ENCODE results near the gene TUT7. TPM values are rescaled to one million over a fixed set of nuclear protein-coding genes. Genes with fewer than 3 reads are reported as not detected.

TUT7 gene
- total and polyA plus RNA-seq, 10 of the 15 experiments (the other 5 are each of a cell fraction or from before 2014, with no cell fraction given), result 10.0 to 49.8 (median 30.4) TPM

DNA sequence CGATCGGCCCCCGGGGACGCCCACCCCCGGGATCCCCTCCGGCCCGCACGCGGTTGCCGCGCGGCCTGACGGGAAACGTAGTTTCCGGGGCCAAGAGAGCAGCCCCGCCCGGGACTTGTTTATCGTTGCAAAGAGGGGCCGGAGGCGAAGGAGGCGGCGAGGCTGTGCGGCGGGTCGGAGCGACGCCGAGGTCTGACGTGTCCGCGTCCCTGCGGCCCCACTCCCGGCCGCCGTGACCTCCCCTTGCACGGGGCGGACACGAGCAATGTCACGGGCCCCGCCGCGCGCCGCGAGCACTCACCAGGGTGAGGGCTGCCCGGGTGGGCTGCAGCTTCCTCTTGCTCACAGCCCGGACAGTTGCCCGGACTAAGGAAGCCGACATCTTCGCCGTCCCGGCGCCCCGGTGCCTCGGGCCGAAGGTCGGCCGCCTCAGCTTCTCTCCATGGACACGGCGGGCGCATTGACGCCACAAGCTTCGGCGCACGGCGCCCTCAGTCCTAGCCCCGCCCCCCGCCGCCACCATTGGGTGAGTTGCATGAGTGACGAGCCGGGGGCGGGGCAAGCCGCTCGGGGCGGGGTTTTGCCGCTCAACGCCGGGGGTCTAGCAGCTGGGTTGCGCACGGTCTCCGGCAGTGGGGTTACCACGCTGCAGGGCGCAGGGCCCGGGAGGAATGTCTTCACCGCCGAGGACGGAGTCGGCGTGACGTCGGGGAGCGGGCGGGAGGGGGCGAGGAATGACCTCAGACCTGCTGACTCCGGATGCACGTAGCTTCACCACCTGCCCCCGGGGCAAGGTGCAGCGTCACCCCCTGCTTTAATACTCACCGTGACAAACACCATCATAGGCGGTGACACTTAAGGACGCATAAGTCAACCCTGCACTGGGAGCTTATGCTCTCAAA, 71.9 kb downstream of the TUT7 start, which contains the start of gene ISCA1 (continued):
- TF ChIP-seq, protein P1, sequence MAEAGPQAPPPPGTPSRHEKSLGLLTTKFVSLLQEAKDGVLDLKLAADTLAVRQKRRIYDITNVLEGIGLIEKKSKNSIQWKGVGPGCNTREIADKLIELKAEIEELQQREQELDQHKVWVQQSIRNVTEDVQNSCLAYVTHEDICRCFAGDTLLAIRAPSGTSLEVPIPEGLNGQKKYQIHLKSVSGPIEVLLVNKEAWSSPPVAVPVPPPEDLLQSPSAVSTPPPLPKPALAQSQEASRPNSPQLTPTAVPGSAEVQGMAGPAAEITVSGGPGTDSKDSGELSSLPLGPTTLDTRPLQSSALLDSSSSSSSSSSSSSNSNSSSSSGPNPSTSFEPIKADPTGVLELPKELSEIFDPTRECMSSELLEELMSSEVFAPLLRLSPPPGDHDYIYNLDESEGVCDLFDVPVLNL (IDR thresholded peaks at IDR 0.05; ENCODE audit: low read depth, low read length), result no peak
- TF ChIP-seq ESRRA (IDR thresholded peaks at IDR 0.05; ENCODE audit: low read length) (no peak; the same call in 1 of the 2 replicates), SP1 (IDR thresholded peaks at IDR 0.05; ENCODE audit: low read depth, low read length) (no peak), MYC (IDR thresholded peaks at IDR 0.05; ENCODE audit: insufficient read depth, insufficient read length, insufficient replicate concordance, low read length, severe bottlenecking) (peak; percentile 87), TCF12 (IDR thresholded peaks at IDR 0.05; ENCODE audit: low read depth, low read length) (0 out of 2 replicates have a peak, but pooled peaks have one; percentile 26), CHD4 (IDR thresholded peaks at IDR 0.05) (no peak), CREB1 (IDR thresholded peaks at IDR 0.05; ENCODE audit: low read depth) (peak; percentile 92), ATF7 (IDR thresholded peaks at IDR 0.05; ENCODE audit: low read depth) (peak; percentile 62), POLR2A (IDR thresholded peaks at IDR 0.05; ENCODE audit: low read depth, low read length) (peak; percentile 84), ZNF207 (IDR thresholded peaks at IDR 0.05; ENCODE audit: borderline replicate concordance) (peak; percentile 92), HCFC1 (IDR thresholded peaks at IDR 0.05; ENCODE audit: low read length) (peak; percentile 83), CBX5 (IDR thresholded peaks at IDR 0.05; ENCODE audit: low read depth) (no peak), CREM (IDR thresholded peaks at IDR 0.05; ENCODE audit: low read depth) (peak; percentile 87), POLR2AphosphoS2 (IDR thresholded peaks at IDR 0.05; ENCODE audit: low read depth, low read length) (peak; percentile 84; the same call in 1 of the 2 replicates), PAX5 (IDR thresholded peaks at IDR 0.05; ENCODE audit: borderline replicate concordance, low read depth, low read length) (0 out of 2 replicates have a peak, but pooled peaks have one; percentile 4), TAF1 (IDR thresholded peaks at IDR 0.05; ENCODE audit: borderline replicate concordance, low read depth, low read length) (peak; percentile 86), ZNF274 (IDR thresholded peaks at IDR 0.05; ENCODE audit: insufficient read depth, insufficient read length) (no peak), MTA2 (IDR thresholded peaks at IDR 0.05; ENCODE audit: low read depth) (no peak), RCOR1 (conservative IDR thresholded peaks at IDR 0.05; ENCODE audit: low read depth, low read length) (no peak), BACH1 (IDR thresholded peaks at IDR 0.05; ENCODE audit: borderline replicate concordance) (peak; percentile 33; the same call in 1 of the 2 replicates), MTA3 (IDR thresholded peaks at IDR 0.05; ENCODE audit: borderline replicate concordance, low read length) (no peak), NBN (IDR thresholded peaks at IDR 0.05) (peak; percentile 56), SIN3A (IDR thresholded peaks at IDR 0.05; ENCODE audit: low read depth, low read length) (peak; percentile 74)
- TF ChIP-seq, protein P2, sequence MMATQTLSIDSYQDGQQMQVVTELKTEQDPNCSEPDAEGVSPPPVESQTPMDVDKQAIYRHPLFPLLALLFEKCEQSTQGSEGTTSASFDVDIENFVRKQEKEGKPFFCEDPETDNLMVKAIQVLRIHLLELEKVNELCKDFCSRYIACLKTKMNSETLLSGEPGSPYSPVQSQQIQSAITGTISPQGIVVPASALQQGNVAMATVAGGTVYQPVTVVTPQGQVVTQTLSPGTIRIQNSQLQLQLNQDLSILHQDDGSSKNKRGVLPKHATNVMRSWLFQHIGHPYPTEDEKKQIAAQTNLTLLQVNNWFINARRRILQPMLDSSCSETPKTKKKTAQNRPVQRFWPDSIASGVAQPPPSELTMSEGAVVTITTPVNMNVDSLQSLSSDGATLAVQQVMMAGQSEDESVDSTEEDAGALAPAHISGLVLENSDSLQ (IDR thresholded peaks at IDR 0.05), result peak; percentile 94
- TF ChIP-seq, protein P3, sequence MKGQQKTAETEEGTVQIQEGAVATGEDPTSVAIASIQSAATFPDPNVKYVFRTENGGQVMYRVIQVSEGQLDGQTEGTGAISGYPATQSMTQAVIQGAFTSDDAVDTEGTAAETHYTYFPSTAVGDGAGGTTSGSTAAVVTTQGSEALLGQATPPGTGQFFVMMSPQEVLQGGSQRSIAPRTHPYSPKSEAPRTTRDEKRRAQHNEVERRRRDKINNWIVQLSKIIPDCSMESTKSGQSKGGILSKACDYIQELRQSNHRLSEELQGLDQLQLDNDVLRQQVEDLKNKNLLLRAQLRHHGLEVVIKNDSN (IDR thresholded peaks at IDR 0.05; ENCODE audit: borderline replicate concordance, extremely low read length, insufficient read depth, low read depth, low read length), result peak; percentile 40
- TF ChIP-seq, protein P4, sequence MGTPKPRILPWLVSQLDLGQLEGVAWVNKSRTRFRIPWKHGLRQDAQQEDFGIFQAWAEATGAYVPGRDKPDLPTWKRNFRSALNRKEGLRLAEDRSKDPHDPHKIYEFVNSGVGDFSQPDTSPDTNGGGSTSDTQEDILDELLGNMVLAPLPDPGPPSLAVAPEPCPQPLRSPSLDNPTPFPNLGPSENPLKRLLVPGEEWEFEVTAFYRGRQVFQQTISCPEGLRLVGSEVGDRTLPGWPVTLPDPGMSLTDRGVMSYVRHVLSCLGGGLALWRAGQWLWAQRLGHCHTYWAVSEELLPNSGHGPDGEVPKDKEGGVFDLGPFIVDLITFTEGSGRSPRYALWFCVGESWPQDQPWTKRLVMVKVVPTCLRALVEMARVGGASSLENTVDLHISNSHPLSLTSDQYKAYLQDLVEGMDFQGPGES (IDR thresholded peaks at IDR 0.05), result no peak
- TF ChIP-seq, protein P5, sequence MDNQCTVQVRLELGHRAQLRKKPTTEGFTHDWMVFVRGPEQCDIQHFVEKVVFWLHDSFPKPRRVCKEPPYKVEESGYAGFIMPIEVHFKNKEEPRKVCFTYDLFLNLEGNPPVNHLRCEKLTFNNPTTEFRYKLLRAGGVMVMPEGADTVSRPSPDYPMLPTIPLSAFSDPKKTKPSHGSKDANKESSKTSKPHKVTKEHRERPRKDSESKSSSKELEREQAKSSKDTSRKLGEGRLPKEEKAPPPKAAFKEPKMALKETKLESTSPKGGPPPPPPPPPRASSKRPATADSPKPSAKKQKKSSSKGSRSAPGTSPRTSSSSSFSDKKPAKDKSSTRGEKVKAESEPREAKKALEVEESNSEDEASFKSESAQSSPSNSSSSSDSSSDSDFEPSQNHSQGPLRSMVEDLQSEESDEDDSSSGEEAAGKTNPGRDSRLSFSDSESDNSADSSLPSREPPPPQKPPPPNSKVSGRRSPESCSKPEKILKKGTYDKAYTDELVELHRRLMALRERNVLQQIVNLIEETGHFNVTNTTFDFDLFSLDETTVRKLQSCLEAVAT (IDR thresholded peaks at IDR 0.05), result peak; percentile 83; the same call in 1 of the 2 replicates
